ENCODE results near the gene ZNF746.
"Not testable (repeated sequence)": the region's sequence is repeated elsewhere in the genome, so short reads cannot be mapped to it uniquely, and the experiment has no call there.

ZNF746 gene

GRCh38 chr7:149505551-149505950 lies 7.9 kb upstream of the ZNF746 start:
- H3K9ac ChIP-seq (ENCODE audit: low read length in 2 of 2), result no peak overlapping the region
- H3K4me3 ChIP-seq (ENCODE audit: low read length in 2 of 2), result no peak overlapping the region
- no peaks in the 10 kb centered on the region for H3K4me1 ChIP-seq (ENCODE audit: control insufficient read depth, insufficient read depth, low read length)
- no peaks in the 10 kb centered on the region for H3K36me3 ChIP-seq (ENCODE audit: control insufficient read depth in 2 of 2, insufficient read depth in 2 of 2, low read length in 2 of 2)
- H3K27ac ChIP-seq (ENCODE audit: low read length), result no peak overlapping the region
- H3K9me3 ChIP-seq (ENCODE audit: control insufficient read depth in 2 of 2, low read length in 2 of 2), result peaks cover 2 to 12% of the 10 kb centered on the region in 2 donors
- peaks cover 0 to 2% of the 10 kb centered on the region in 2 donors for H3K27me3 ChIP-seq (ENCODE audit: control insufficient read depth in 1 of 2, insufficient read depth in 2 of 2, low read length in 2 of 2)

GRCh38 chr7:149501651-149502050 lies 4.0 kb upstream of the ZNF746 start:
- peaks cover 6% of the 10 kb centered on the region for H3K4me1 ChIP-seq (ENCODE audit: control insufficient read depth, insufficient read depth, low read length)
- H3K9me3 ChIP-seq (ENCODE audit: control insufficient read depth in 2 of 2, low read length in 2 of 2), result no peaks in the 10 kb centered on the region
- no peak overlapping the region for H3K27ac ChIP-seq (ENCODE audit: low read length)
- no peak overlapping the region for H3K4me3 ChIP-seq (ENCODE audit: low read length in 2 of 2)
- no peaks in the 10 kb centered on the region for H3K36me3 ChIP-seq (ENCODE audit: control insufficient read depth in 2 of 2, insufficient read depth in 2 of 2, low read length in 2 of 2)
- H3K9ac ChIP-seq (ENCODE audit: low read length in 2 of 2), result no peak overlapping the region
- peaks cover 0 to 2% of the 10 kb centered on the region in 2 donors for H3K27me3 ChIP-seq (ENCODE audit: control insufficient read depth in 1 of 2, insufficient read depth in 2 of 2, low read length in 2 of 2)

- H3K9me3 ChIP-seq (ENCODE audit: control insufficient read depth in 2 of 2, low read length in 2 of 2), result no peaks in the 10 kb centered on the region
- no peak overlapping the region for H3K27ac ChIP-seq (ENCODE audit: low read length)
- peaks cover 0 to 2% of the 10 kb centered on the region in 2 donors for H3K27me3 ChIP-seq (ENCODE audit: control insufficient read depth in 1 of 2, insufficient read depth in 2 of 2, low read length in 2 of 2)
- H3K4me3 ChIP-seq (ENCODE audit: low read length in 2 of 2), result no peak overlapping the region
- H3K36me3 ChIP-seq (ENCODE audit: control insufficient read depth in 2 of 2, insufficient read depth in 2 of 2, low read length in 2 of 2), result no peaks in the 10 kb centered on the region
- peaks cover 13% of the 10 kb centered on the region for H3K4me1 ChIP-seq (ENCODE audit: control insufficient read depth, insufficient read depth, low read length)
- H3K9ac ChIP-seq (ENCODE audit: low read length in 2 of 2), result no peak overlapping the region
These were observed 3.3 kb upstream of the ZNF746 start for GRCh38 chr7:149500910-149501309.

- H3K4me3 ChIP-seq (ENCODE audit: low read length in 2 of 2), result no peak overlapping the region
- no peak overlapping the region for H3K9ac ChIP-seq (ENCODE audit: low read length in 2 of 2)
These were observed 2.6 kb upstream of the ZNF746 start for GRCh38 chr7:149500201-149500600.

GRCh38 chr7:149498811-149499210 lies 1.2 kb upstream of the ZNF746 start:
- peaks cover under 1 to 2% of the 10 kb centered on the region in 2 donors for H3K36me3 ChIP-seq (ENCODE audit: control insufficient read depth in 2 of 2, insufficient read depth in 2 of 2, low read length in 2 of 2)
- H3K9ac ChIP-seq (ENCODE audit: low read length in 2 of 2), result no peak overlapping the region
- peaks cover 0 to 2% of the 10 kb centered on the region in 2 donors for H3K27me3 ChIP-seq (ENCODE audit: control insufficient read depth in 1 of 2, insufficient read depth in 2 of 2, low read length in 2 of 2)
- no peak overlapping the region for H3K4me3 ChIP-seq (ENCODE audit: low read length in 2 of 2)
- no peaks in the 10 kb centered on the region for H3K9me3 ChIP-seq (ENCODE audit: control insufficient read depth in 2 of 2, low read length in 2 of 2)
- H3K27ac ChIP-seq (ENCODE audit: low read length), result no peak overlapping the region
- peaks cover 21% of the 10 kb centered on the region for H3K4me1 ChIP-seq (ENCODE audit: control insufficient read depth, insufficient read depth, low read length)

More at GRCh38 chr7:149500201-149500600, 2.6 kb upstream of the ZNF746 start:
- Histone ChIP-seq H3K9me3 (ENCODE audit: control insufficient read depth in 2 of 2, low read length in 2 of 2) (no peaks in the 10 kb centered on the region), H3K27me3 (ENCODE audit: control insufficient read depth in 1 of 2, insufficient read depth in 2 of 2, low read length in 2 of 2) (peaks cover 0 to 2% of the 10 kb centered on the region in 2 donors), H3K36me3 (ENCODE audit: control insufficient read depth in 2 of 2, insufficient read depth in 2 of 2, low read length in 2 of 2) (no peaks in the 10 kb centered on the region), H3K4me1 (ENCODE audit: control insufficient read depth, insufficient read depth, low read length) (peaks cover 20% of the 10 kb centered on the region), H3K27ac (ENCODE audit: low read length) (no peak overlapping the region)

GRCh38 chr7:149496642-149497391 lies 792 bp downstream of the ZNF746 start:
- H3K9ac ChIP-seq (ENCODE audit: low read length in 2 of 2), result peak overlapping the region; percentile 83 to 84

GRCh38 chr7:149495785-149496641 lies 1.6 kb downstream of the ZNF746 start:
- Histone ChIP-seq H3K36me3 (ENCODE audit: control insufficient read depth in 2 of 2, insufficient read depth in 2 of 2, low read length in 2 of 2) (peaks cover 26 to 27% of the 10 kb centered on the region in 2 donors), H3K4me3 (ENCODE audit: low read length in 2 of 2) (peak overlapping the region; percentile 76 to 80), H3K4me1 (ENCODE audit: control insufficient read depth, insufficient read depth, low read length) (peaks cover 21% of the 10 kb centered on the region), H3K27me3 (ENCODE audit: control insufficient read depth in 1 of 2, insufficient read depth in 2 of 2, low read length in 2 of 2) (peaks cover 0 to 2% of the 10 kb centered on the region in 2 donors), H3K9ac (ENCODE audit: low read length in 2 of 2) (peak overlapping the region; percentile 2 to 66), H3K9me3 (ENCODE audit: control insufficient read depth in 2 of 2, low read length in 2 of 2) (no peaks in the 10 kb centered on the region), H3K27ac (ENCODE audit: low read length) (peak overlapping the region; percentile 76)

More at GRCh38 chr7:149496642-149497391, 792 bp downstream of the ZNF746 start:
- Histone ChIP-seq H3K4me1 (ENCODE audit: control insufficient read depth, insufficient read depth, low read length) (peaks cover 21% of the 10 kb centered on the region), H3K27me3 (ENCODE audit: control insufficient read depth in 1 of 2, insufficient read depth in 2 of 2, low read length in 2 of 2) (peaks cover 0 to 2% of the 10 kb centered on the region in 2 donors), H3K9me3 (ENCODE audit: control insufficient read depth in 2 of 2, low read length in 2 of 2) (no peaks in the 10 kb centered on the region), H3K4me3 (ENCODE audit: low read length in 2 of 2) (peak overlapping the region; percentile 76 to 80), H3K27ac (ENCODE audit: low read length) (peak overlapping the region; percentile 76), H3K36me3 (ENCODE audit: control insufficient read depth in 2 of 2, insufficient read depth in 2 of 2, low read length in 2 of 2) (peaks cover 18 to 22% of the 10 kb centered on the region in 2 donors)

- H3K36me3 ChIP-seq (ENCODE audit: control insufficient read depth in 2 of 2, insufficient read depth in 2 of 2, low read length in 2 of 2), result peaks cover 32 to 38% of the 10 kb centered on the region in 2 donors
- H3K9me3 ChIP-seq (ENCODE audit: control insufficient read depth in 2 of 2, low read length in 2 of 2), result no peaks in the 10 kb centered on the region
- no peaks in the 10 kb centered on the region for H3K27me3 ChIP-seq (ENCODE audit: control insufficient read depth in 1 of 2, insufficient read depth in 2 of 2, low read length in 2 of 2)
- peak overlapping the region in 1 of 2 donors; percentile 47 for H3K9ac ChIP-seq (ENCODE audit: low read length in 2 of 2)
- no peak overlapping the region for H3K4me3 ChIP-seq (ENCODE audit: low read length in 2 of 2)
- no peak overlapping the region for H3K27ac ChIP-seq (ENCODE audit: low read length)
- peaks cover 21% of the 10 kb centered on the region for H3K4me1 ChIP-seq (ENCODE audit: control insufficient read depth, insufficient read depth, low read length)
These were observed 2.8 kb downstream of the ZNF746 start for GRCh38 chr7:149494738-149495368.

GRCh38 chr7:149493975-149494374 lies 3.6 kb downstream of the ZNF746 start:
- H3K27me3 ChIP-seq (ENCODE audit: control insufficient read depth in 1 of 2, insufficient read depth in 2 of 2, low read length in 2 of 2); H3K9me3 ChIP-seq (ENCODE audit: control insufficient read depth in 2 of 2, low read length in 2 of 2); H3K27ac ChIP-seq (ENCODE audit: low read length); H3K4me3 ChIP-seq (ENCODE audit: low read length in 2 of 2); H3K9ac ChIP-seq (ENCODE audit: low read length in 2 of 2): not testable (repeated sequence)
- H3K4me1 ChIP-seq (ENCODE audit: control insufficient read depth, insufficient read depth, low read length), result peaks cover 21% of the 10 kb centered on the region
- peaks cover 32 to 40% of the 10 kb centered on the region in 2 donors for H3K36me3 ChIP-seq (ENCODE audit: control insufficient read depth in 2 of 2, insufficient read depth in 2 of 2, low read length in 2 of 2)

GRCh38 chr7:149493366-149493765 lies 4.2 kb downstream of the ZNF746 start:
- Histone ChIP-seq H3K27me3 (ENCODE audit: control insufficient read depth in 1 of 2, insufficient read depth in 2 of 2, low read length in 2 of 2) (no peaks in the 10 kb centered on the region), H3K4me1 (ENCODE audit: control insufficient read depth, insufficient read depth, low read length) (peaks cover 21% of the 10 kb centered on the region), H3K4me3 (ENCODE audit: low read length in 2 of 2) (no peak overlapping the region), H3K9me3 (ENCODE audit: control insufficient read depth in 2 of 2, low read length in 2 of 2) (no peaks in the 10 kb centered on the region), H3K9ac (ENCODE audit: low read length in 2 of 2) (no peak overlapping the region), H3K36me3 (ENCODE audit: control insufficient read depth in 2 of 2, insufficient read depth in 2 of 2, low read length in 2 of 2) (peaks cover 36 to 43% of the 10 kb centered on the region in 2 donors), H3K27ac (ENCODE audit: low read length) (no peak overlapping the region)

All from stomach smooth muscle (tissue), 2 donors.